Stimulated activated CD4-positive, alpha-beta T cell treated with anti-CD3 and anti-CD28 coated beads, Interleukin-1b, Interleukin-23, amount 100 ng/mL, for 24 hours (primary cell): ENCODE measurements around the gene EZH1.
A peak's percentile ranks its signal among the peaks of the same experiment; 100 is the strongest.

Experiments
- DNase-seq, 4 experiments: peaks; one replicate each; pipeline ENCODE4 v3.0.0-alpha.2; 2020; ENCODE audit warnings: low read depth in 4 of 4, low spot score in 1 of 4

Gene EZH1

DNA sequence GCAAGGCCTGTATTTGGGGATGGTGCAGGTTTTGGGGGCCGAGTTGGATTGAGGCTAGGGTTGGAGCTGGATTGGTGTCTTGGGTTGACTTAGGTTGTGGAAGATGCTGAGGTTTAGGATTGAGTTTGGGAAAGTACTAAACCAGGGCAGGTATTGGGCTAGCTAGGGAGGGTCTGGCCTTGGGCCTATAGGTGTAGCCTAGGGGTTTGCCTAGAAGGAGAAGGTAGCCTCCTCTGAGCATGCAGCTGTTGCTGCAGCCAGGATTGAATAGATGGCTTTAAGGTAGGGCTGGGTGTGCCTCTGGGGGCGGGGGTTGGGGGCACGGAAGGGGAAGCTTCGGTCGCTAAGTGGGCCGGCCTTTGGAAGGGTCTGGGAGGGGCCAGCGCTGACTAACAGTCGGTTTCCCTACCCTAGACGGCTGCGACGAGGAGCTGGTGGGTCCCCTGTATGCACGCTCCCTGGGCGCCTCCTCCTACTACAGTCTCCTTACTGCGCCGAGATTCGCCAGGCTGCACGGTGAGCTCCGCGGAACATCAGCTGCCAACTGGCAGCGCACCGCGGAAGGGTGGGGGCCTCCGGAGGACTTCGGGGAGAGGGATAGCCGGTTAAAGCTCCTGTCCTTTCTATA is 61.3 kb downstream of the EZH1 start:
- DNase-seq, result no peak

DNA sequence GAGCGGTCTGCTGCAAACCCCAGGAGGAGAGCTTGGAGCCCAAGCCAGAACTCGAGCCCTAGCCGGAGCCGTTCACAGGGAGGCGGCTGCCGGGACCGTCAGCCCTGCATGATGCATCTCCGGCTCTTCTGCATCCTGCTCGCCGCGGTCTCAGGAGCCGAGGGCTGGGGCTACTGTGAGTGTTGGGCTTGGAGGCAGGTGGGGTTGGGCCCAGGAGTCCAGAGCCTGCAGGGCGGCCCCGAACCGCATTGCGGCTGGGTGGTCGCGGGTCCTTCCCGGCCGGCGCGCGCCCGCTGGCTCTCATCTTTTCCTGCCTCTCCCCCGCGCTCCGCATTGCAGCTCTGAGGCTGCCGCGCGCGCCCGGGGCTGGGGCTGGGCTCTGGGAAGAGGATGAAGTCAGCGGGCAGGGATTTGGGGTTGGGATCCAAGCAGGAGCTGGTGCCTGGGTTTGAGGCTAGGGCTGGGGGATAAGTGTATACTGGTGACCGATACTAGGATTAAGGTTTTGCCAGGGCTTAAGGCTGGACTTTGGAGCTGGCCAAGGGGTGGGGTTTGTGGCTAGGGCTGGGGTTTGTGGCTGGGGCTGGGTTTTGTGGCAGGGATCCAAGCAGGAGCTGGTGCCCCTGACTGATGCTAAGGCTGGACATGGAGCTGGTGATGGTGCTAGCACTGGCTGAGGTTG is 62.0 kb downstream of the EZH1 start:
- DNase-seq, result no peak

DNA sequence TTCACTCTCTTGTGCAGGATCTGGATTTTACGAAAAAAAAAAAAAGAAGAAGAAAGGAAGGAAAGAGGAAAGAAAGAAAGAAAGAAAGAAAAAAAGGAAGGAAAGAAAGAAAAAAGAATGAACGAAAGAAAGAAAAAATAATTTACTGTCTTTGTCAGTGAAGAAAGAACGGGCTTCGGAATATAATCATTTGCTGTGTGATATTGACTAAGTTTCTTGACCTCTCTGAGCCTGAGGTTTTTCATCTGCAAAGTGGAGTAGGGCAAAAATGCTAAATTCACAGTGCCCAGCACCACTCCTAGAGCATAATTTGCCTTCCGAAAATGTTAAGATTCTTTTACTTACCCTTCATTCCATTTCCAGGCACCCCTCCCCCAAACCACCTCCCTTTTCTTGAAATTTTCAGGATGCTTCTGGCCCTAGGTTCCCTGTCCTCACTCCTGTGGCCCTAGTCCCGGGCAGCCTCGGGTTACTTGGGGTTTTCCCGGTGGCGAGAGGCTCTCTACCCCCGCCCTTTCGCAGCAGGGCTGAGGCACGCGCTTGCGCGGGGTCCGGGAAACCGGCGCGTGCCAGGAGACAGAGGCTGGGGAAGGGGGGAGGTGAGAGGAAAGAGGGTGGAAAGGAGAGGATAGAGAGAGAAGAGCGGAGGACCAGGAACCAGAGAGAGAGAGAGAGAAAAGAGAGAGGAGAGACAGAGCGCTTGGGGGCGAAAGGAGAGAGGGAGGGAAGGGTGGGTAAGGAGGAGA is 62.7 kb downstream of the EZH1 start, which contains the start of gene CNTNAP1:
Gene CNTNAP1, plus strand, starts transcription at position 556 of the 746 bp plus-strand sequence. CDS start 299 bp downstream, outside the sequence.
- DNase-seq, result no peak

DNA sequence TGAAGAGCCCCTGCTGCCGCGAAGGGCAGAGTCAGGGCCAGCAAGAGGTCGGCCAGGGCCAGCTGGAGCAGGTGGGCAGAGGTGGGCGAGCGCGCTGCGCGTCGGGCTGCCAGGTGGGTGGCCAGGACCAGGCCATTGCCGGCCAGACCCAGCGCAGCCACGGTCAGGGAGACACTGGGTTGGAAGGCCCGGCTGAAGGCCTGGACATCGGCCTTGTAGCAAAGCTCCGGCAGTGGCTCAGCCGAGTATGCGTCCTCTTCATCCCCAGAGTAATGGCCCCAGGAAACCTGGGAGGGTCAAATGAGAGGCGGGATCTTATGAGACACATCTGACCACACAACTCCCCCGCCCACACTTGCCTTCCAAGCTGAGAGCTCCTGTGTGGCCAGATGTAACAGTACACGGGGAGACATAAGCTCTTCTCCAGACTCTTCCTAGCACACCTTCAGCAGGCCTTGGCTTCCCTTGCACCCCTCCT is 64.5 kb downstream of the EZH1 start:
- no peak for DNase-seq

DNA sequence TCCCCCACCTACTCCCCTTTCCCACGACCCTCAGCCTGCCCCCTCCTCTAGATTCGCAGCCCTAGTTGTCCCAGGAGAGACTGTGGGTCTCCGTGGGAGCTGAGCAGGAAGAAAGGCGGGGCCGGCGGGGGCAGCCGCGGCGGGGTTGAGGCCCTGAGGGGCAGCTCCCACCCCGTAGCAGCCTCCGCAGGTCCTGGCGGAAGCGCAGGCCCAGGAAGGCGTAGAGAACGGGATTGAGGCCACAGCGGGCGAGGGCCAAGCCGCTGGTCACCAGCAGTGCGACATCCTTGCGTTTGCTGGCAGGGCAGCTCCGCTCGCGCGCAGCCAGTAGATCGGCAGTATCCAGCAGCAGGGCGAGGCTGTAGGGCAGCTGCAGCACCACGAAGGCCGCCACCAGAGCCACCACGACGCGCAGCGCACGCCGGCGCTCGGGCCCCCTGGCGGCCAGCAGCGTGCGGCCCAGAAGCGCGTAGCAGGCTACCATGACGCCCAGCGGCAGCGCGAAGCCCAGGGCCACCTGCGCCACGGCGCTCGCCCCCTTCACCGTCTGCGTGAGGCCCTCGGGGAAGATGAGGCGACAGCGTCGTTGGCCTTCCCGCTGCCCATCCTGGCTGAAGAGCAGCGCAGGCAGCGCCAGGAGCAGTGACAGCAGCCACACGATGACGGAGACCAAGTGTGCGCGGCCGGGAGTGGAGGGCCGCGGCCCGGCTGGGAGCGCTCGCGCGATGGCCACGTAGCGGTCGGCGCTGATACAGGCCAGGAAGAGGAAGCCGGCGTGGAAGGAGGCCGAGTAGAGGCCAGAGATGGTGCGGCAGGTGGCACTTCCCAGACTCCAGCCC is 65.1 kb downstream of the EZH1 start:
- peak in 2 of 4 experiments; percentile 47 to 54 for DNase-seq

DNA sequence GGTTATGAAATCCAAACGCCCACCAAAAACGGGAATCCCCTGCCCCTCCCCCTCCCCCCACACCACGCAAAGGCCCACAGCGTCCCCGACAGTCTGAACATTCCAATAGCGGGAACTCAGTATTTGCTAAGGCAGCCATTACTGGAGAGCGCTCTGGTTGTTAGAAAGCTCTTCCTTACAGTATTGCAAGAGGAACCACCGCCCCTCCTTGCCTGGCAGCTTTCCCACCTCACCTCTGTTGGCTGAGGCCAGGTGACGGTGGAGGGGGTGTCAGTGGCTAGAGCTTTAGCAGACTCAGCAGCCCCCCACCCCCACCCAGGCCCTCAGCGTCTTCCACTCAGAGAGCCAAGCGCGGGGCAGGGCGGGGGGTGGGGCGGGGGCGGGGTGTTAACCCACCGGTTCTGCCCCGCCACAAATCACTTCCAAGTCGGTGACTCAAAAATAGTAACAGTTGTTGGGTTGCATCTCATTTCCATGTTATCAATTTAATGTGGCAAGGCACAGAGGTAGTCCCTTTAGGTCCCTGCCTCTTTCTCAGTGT is 65.8 kb downstream of the EZH1 start:
- DNase-seq, result no peak

DNA sequence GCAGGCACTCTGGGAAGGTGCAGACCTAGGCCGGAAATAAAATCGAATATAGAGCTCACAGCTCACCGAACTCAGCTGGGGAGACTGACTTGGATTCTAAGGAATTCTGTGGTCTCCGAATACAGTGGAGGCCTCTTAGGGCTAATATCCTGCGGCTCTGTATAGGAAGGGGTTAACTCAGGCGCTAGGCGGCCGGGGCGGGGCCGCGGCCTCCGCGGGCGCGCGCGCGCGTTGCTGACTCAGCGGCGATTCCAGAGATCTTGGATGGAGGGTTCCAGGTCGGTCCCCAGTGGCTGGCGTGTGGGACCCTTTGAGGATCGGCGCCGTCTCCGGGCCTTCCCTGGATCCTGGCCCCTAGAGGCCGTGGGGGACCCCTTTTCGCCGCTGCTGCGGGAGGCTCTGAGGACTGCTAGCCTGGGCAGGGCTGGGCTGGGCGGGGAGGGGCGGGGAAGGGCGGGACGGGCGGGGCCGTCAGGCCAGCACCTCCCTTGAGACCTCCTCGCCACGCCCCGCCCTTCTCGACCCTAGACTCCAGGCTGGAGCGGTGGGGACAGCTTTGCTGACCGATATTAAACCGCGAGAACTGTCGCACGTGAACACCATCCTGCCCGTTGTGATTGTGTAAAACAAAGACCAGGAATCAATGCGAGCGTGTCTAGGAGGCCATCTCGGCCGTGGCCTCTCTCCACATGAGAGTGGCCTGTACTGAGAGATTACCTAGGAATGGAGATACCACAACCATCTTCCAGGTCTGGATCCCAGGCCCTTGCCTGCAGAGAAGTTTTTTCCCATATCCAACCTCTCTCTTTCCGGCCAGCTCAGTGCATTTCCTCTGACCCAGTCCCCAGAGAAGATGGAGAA is 66.7 kb downstream of the EZH1 start:
- DNase-seq, result peak; percentile 51 to 72 (median 62)

DNA sequence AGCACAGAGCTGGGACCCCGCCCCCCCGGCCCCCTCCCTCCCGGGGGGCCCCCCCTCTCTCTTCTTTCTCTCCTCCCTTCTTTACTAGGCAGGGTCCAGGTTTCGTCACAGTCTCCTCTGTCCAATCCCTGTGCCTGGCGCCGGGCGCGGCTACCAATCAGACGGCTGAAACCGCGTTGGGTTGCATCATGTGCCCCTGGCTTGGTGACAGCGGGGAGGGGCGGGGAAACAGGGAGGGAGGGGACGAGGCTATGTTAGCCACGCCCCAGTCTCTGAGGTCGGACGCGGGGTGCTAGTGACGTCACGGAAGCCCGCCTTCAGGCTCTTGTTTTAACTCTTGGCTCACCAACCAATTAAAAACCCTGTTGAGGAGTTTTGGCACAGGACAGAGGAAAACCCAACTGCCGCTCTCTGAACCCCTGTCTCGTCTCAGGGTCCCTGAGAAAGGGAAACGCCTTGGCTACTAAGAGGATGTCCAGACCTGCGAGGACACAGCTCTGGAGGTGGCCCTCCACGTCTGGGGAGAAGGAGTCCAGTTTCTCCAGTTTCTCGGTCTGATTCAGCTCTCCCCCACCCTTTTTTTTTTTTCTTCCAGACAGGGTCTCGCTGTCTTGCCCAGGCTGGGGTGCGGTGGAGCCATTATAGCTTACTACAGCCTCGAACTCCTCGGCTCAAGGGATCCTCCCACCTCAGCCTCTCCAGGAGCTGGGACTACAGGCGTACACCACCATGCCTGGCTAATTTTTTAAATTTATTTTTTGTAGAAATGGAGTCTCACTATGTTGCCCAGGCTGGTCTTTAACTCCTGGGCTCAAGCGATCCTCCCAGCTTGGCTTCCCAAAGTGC is 67.6 kb downstream of the EZH1 start:
- peak; percentile 96 to 99 (median 98) for DNase-seq

DNA sequence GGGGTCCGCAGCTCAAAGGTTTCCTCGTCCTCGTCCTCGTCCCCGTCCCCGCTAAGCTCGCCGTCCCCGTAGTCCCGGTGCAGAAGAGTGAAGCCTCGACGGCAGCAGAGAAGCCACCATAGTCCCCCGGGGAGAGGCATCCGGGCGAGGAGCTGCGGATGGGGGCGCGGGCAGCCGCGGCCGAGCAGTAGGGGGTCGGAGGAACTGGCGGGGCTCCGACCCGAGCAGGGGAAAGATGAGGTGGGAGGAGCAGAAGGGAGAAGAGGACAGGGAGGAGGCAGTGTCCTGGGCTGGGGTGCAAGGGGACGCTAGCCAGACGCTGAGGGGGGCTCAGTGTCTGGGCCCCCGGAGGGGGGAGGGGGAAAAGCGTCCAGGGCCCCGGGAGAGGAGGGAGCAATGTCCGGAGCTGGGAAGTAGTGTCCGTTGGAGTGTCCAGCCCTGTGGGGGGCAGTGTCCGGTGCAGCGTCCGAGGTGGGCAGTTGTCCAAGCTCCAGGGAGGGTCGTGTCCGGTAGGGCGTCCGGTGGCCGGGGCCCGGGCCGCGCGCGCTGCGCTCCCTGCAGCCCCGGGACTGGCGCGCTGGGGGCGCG is 68.3 kb downstream of the EZH1 start, which contains the start of gene PLEKHH3:
Gene PLEKHH3, minus strand, starts transcription at position 571 of the 588 bp plus-strand sequence. Its CDS starts 431 bp downstream, at position 140.
- no peak for DNase-seq

DNA sequence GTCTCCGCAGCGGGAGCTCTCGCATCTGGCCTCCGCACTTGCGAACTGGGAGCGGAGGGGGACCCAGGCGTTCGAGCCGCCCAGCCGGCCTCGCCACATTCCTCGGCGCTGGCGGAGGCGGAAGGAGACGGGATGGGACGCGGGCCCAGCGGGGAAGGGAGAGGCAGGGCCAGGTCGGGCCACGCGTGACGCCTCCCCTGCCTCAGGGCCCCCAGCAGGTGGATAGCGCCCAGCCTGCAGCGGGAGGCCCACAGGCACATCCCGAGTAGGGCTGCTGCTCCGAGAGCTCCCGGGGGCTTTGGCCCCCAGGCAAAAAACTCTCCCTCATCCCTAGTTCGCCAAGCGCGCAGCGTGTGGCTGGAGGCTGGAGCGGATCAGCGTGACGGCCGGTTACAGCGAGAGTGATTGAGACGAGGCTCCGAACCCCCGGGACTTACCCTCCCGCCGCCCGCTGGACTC is 68.8 kb downstream of the EZH1 start:
- DNase-seq, result no peak

DNA sequence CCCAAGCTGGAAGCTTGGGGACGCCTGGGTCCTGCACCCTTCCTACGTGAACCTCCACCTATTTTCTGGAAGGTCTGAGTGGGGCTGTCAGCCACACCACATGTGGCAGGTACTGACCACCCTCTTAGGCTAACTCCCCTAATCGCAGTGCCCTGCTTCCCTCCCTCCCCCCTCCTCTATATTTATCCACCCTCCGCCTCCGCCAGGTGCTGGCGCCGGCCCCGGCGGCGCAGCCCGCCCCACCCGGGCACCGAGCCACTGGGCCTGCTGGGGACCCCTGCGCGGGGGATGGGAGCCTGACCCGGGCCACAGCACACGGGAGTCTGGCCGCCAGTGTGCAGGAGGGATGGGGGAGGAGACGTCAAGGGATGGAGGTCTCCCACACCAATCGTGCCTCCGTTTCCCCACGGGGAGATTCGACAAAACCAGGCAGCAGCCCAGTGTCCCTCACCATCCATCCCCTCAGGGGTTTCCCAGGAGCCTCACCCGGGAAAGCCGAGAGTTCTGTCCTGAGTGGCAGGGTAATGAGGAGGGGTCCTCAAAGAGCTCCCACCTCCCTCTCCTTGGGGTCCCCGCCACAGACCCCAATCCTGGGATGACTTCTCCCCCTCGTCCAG is 69.4 kb downstream of the EZH1 start:
- no peak for DNase-seq

DNA sequence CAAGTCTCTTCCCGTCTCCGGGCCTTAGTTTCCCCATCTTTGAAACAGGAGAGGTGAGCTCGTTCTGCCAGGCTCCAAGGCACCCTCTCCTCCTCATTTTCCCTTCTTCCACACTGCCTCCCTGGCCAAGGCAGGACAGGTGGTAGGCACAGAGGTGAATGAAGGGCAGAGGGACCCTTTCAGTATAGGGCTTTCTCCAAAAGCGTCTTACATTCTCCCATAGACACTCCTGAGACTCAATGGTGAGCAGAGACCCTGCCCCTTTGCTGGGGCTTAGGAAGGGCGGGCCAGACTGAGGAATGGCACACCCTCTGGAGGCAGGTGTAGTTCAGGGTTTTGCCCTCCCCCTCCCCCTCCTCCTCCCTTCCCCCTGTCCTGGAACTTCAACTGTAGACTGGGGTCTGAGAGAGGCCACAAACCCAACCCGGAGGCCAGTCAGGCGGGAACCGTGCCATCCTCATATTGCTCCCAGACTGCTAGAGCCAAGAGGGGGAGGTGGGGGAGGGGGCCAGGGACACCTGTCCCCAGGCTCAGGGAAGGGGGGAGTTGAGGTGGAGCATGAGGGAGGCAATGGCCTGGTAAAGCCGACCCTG is 70.0 kb downstream of the EZH1 start:
- DNase-seq, result no peak

DNA sequence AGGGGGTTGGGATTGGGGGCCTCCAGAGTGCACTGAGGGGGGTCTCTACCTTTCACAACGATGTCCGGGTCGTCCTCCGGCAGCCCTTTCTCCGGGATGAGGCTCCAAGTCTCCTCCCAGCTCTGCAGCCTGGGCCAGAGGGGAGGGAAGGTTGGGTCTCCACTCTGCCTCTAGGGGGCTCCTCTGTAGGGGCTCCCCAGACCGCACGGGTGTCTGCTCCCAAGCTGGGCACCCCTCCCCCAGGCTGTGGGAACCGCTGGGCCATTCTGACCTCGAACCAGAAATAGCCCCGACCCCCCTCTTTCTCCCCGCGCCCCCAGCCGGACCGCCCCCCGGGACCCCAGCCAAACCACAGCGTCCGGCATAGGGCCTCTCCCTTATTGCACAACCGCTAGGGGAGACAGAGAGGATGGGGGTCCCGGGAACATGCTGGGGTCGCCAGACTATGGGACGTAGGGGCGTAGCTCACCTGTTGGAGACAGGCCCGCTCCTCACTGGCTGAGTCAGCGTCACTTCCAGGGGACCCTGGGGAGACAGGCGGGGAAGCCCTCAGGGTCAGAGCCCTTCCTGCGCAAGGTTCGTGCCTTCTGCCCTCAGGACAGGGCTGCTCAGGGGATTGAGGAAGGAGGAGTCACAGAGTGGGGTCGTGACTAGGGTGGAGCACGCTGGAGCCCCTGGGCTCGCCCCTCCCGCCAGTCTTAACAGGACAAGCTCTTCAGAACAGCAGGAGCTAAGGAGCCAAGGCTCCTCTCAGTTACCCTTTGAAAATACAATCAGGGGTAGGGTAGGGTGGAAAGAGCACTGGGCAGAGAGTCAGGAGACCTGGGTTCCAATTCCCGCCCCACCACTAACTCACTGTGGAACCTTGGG is 70.7 kb downstream of the EZH1 start:
- DNase-seq, result no peak

DNA sequence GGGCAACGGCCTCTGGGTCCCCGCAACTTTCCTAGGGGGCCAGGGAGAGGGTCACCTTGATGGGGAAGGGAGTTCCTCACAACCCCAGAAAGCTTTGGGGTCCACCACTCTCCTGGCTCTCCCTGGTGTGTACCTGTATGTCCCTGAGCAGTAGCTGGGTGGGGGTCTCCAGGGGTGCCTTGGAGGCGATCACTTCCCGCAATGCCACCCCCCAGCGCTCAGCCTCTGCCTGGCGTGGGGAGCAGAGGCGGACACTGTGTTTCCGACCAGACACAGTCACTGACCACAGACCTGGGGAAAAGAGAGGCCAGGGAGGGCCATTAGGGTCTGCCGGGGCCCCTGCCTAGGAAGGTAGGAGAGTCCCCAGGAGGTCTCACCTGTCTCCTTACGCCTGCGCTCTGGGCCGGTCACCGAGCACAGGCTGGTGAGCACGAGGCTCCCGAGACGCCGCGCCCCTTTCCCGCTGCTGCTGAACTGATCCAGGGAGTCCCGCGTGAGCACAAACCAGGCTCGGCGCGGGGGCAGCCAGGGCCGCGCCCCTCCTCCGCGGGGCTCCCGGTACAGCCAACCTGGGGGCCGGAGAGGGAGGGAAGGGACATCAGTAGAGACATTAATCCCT is 71.5 kb downstream of the EZH1 start:
- DNase-seq, result no peak

DNA sequence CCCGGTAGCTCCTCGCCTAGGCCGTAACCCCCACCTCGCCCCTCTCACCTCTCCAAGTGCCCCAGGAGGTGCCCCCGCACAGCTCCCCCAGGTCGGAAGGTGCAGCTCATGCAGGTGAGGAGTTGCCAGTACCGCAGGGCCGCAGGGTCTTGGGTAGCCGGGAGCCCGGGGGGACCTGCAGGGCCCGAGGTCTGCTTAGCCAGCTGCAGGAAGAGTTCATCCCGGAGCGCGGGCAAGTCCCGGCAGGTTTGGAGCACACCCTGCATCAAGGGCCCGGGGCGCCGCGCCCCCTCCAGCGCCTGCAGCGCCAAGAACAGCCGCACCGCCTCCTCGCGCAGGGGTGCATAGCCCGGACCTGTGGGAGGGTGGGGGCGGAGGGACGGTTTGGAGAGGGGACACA is 72.8 kb downstream of the EZH1 start:
- no peak for DNase-seq
